ENCODE results near the gene IGFBP4.

IGFBP4 gene

GRCh38 chr17:40464392-40464855, 21.2 kb downstream of the IGFBP4 start:
- H3K4me3 ChIP-seq (ENCODE audit: low read depth, low read length): no peak overlapping the region
- no peak overlapping the region for H2AFZ ChIP-seq (ENCODE audit: low read length, unreplicated experiment)
- H3K27ac ChIP-seq (ENCODE audit: low read depth, low read length): no peak overlapping the region
- H3K36me3 ChIP-seq (ENCODE audit: insufficient read depth, low read length): no peaks in the 10 kb centered on the region
- no peaks in the 10 kb centered on the region for H3K27me3 ChIP-seq (ENCODE audit: insufficient read depth, low read length)
- H3K4me1 ChIP-seq (ENCODE audit: control insufficient read depth, insufficient read depth, low read length, unreplicated experiment): peaks cover 7% of the 10 kb centered on the region
- no peaks in the 10 kb centered on the region for H3K79me2 ChIP-seq (ENCODE audit: control insufficient read depth, insufficient read depth, low read length, unreplicated experiment)

- no peak overlapping the region for H2AFZ ChIP-seq (ENCODE audit: low read length, unreplicated experiment)
- H3K4me3 ChIP-seq (ENCODE audit: low read depth, low read length): no peak overlapping the region
- H3K4me1 ChIP-seq (ENCODE audit: control insufficient read depth, insufficient read depth, low read length, unreplicated experiment): peaks cover 7% of the 10 kb centered on the region
- H3K27me3 ChIP-seq (ENCODE audit: insufficient read depth, low read length): no peaks in the 10 kb centered on the region
- H3K27ac ChIP-seq (ENCODE audit: low read depth, low read length): no peak overlapping the region
- H3K36me3 ChIP-seq (ENCODE audit: insufficient read depth, low read length): no peaks in the 10 kb centered on the region
- H3K79me2 ChIP-seq (ENCODE audit: control insufficient read depth, insufficient read depth, low read length, unreplicated experiment): no peaks in the 10 kb centered on the region
These were observed 23.2 kb downstream of the IGFBP4 start for GRCh38 chr17:40466298-40466971.

DNA sequence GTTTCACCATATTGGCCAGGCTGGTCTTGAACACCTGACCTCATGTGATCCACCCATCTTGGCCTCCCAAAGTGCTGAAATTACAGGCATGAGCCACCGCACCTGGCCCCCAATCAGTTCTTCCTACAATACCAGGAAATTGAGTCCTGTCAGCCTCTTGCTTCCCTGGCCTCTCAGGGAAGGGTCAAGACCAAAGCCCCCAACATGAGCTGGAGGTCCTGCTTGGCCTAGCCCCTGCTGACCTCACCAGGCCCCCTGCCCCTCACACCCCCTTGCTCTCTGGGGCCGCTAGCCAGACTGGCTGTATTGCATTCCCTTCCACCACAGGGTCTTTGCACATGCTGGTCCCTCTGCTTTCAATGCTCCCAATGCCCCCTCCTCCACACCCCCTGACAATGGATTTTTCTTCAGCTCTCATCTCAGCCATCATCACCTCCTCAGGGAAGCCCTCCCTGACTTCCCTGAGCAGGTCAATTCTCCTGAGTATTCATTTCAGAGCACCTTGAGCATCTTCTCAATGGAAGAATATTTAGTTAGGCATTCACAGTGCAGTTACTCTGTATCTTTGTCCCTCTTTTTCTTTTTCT, 24.1 kb downstream of the IGFBP4 start:
- H3K4me3 ChIP-seq (ENCODE audit: low read depth, low read length): no peak overlapping the region
- peaks cover 9% of the 10 kb centered on the region for H3K4me1 ChIP-seq (ENCODE audit: control insufficient read depth, insufficient read depth, low read length, unreplicated experiment)
- no peaks in the 10 kb centered on the region for H3K79me2 ChIP-seq (ENCODE audit: control insufficient read depth, insufficient read depth, low read length, unreplicated experiment)

DNA sequence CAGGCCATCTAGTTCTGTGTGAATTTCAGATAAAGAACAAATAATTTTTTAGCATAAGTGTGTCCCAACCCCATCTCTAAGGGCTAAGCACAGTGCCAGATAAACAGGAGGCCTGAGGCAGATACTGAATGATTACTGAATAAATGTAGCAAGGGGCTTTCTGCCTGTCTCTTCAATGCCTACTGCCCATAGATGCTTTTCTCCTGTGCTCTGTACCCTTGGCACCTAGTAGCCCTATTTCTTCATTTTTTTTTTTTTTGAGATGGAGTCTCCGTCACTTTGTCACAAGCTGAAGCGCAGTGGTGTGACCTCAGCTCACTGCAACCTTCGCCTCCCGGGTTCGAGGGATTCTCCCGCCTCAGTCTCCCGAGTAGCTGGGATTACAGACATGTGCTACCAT, 25.3 kb downstream of the IGFBP4 start:
- no peaks in the 10 kb centered on the region for H3K79me2 ChIP-seq (ENCODE audit: control insufficient read depth, insufficient read depth, low read length, unreplicated experiment)
- no peak overlapping the region for H3K27ac ChIP-seq (ENCODE audit: low read depth, low read length)
- H3K4me1 ChIP-seq (ENCODE audit: control insufficient read depth, insufficient read depth, low read length, unreplicated experiment): peaks cover 9% of the 10 kb centered on the region
- no peaks in the 10 kb centered on the region for H3K27me3 ChIP-seq (ENCODE audit: insufficient read depth, low read length)
- H3K36me3 ChIP-seq (ENCODE audit: insufficient read depth, low read length): no peaks in the 10 kb centered on the region
- no peak overlapping the region for H3K4me3 ChIP-seq (ENCODE audit: low read depth, low read length)
- no peak overlapping the region for H2AFZ ChIP-seq (ENCODE audit: low read length, unreplicated experiment)

More for the DNA sequence above, 24.1 kb downstream of the IGFBP4 start:
- Histone ChIP-seq H3K27ac (ENCODE audit: low read depth, low read length) (no peak overlapping the region), H2AFZ (ENCODE audit: low read length, unreplicated experiment) (no peak overlapping the region), H3K27me3 (ENCODE audit: insufficient read depth, low read length) (no peaks in the 10 kb centered on the region), H3K36me3 (ENCODE audit: insufficient read depth, low read length) (no peaks in the 10 kb centered on the region)

- Histone ChIP-seq H3K79me2 (ENCODE audit: control insufficient read depth, insufficient read depth, low read length, unreplicated experiment) (no peaks in the 10 kb centered on the region), H2AFZ (ENCODE audit: low read length, unreplicated experiment) (no peak overlapping the region), H3K4me3 (ENCODE audit: low read depth, low read length) (no peak overlapping the region), H3K4me1 (ENCODE audit: control insufficient read depth, insufficient read depth, low read length, unreplicated experiment) (peaks cover 9% of the 10 kb centered on the region), H3K27ac (ENCODE audit: low read depth, low read length) (no peak overlapping the region), H3K27me3 (ENCODE audit: insufficient read depth, low read length) (no peaks in the 10 kb centered on the region), H3K36me3 (ENCODE audit: insufficient read depth, low read length) (no peaks in the 10 kb centered on the region)
These were observed 26.8 kb downstream of the IGFBP4 start for GRCh38 chr17:40469805-40470675.

DNA sequence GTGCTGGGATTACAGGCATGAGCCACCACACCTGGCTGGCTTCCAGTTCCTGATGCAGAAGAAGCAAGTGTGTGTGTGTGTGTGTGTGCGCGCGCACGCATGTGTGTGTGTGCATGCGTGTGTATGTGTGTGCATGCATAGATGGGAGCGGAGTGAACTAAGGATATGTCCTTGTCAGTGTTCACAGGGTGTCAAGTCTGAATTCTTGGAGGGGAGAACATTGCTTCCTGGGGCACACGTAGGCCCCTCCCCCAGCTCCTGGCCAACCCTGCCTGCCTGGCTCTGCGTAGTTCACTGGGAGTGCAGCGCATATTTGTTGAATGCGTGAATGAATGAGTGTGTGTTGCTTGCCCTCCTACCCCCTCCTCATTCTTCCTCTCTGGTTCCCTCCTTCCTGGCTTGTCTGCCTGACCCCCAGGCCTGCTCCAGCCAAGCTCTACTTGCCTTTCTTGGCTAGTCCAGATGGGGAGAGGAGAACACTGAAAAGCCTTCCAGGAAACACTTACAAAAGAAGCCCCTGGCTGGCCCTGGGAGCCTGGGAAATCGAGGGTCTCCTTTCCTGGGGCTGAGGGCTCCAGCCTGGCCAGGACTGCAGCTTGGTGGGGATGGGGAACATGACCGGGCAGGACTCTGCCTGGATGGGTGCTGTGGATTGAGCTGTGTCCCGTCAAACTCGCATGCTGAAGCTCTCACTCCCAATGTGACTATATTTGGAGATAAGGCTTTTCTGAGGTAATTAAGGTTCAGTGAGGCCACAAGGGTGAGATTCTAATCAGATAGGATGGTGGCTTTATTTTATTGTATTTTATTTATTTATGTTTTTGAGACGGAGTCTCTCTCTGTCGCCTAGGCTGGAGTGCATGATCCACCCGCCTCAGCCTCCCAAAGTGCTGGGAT, 27.9 kb downstream of the IGFBP4 start:
- H2AFZ ChIP-seq (ENCODE audit: low read length, unreplicated experiment): no peak overlapping the region
- peak overlapping the region; percentile 29 for H3K27ac ChIP-seq (ENCODE audit: low read depth, low read length)
- no peak overlapping the region for H3K4me3 ChIP-seq (ENCODE audit: low read depth, low read length)
- no peaks in the 10 kb centered on the region for H3K79me2 ChIP-seq (ENCODE audit: control insufficient read depth, insufficient read depth, low read length, unreplicated experiment)
- peaks cover 9% of the 10 kb centered on the region for H3K4me1 ChIP-seq (ENCODE audit: control insufficient read depth, insufficient read depth, low read length, unreplicated experiment)
- no peaks in the 10 kb centered on the region for H3K27me3 ChIP-seq (ENCODE audit: insufficient read depth, low read length)
- H3K36me3 ChIP-seq (ENCODE audit: insufficient read depth, low read length): no peaks in the 10 kb centered on the region

DNA sequence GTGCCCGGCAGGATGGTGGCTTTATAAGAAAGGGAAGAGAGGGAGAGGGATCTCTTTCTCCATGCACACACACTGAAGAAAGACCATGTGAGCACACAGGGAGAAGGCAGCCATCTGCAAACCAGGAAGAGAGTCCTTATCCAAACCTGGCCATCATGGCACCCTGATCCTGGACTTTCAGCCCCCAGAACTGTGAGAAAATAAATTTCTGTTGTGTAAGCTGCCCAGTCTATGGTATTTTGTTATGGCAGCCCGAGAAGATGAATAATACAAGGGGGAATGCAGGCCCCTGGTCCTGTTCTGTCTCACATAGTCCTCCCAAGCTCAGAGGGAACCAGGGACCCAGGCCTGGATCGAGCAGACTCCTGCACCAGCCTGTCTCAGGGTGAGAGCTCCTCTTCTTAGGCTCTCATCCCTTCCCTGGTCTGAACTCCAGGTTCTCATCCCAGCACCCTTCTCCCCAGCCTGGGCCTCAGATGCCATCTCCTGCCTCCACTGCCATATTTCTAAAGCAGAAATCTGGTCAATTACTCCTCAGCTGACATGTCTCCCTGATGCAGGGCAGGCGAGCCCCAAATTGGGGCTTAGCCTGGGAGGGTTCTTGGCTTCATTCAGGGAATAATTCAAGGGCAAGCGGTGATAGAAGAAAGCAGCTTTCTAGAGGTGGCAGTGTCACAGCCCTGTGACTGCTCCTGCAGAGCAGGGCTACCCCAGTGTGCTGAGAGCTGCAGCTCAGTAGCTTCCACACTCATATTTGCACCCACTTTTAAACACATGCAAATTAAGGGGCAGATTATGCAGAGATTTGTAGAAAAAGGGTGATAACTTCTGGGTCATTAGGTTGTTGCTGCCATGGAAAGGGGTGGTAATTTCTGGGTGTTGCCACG, 28.8 kb downstream of the IGFBP4 start:
- no peaks in the 10 kb centered on the region for H3K27me3 ChIP-seq (ENCODE audit: insufficient read depth, low read length)
- peaks cover 9% of the 10 kb centered on the region for H3K4me1 ChIP-seq (ENCODE audit: control insufficient read depth, insufficient read depth, low read length, unreplicated experiment)
- no peak overlapping the region for H3K4me3 ChIP-seq (ENCODE audit: low read depth, low read length)
- H2AFZ ChIP-seq (ENCODE audit: low read length, unreplicated experiment): peak overlapping the region; percentile 38
- H3K36me3 ChIP-seq (ENCODE audit: insufficient read depth, low read length): no peaks in the 10 kb centered on the region
- peak overlapping the region; percentile 29 for H3K27ac ChIP-seq (ENCODE audit: low read depth, low read length)
- H3K79me2 ChIP-seq (ENCODE audit: control insufficient read depth, insufficient read depth, low read length, unreplicated experiment): no peaks in the 10 kb centered on the region

- peaks cover 9% of the 10 kb centered on the region for H3K4me1 ChIP-seq (ENCODE audit: control insufficient read depth, insufficient read depth, low read length, unreplicated experiment)
These were observed 29.6 kb downstream of the IGFBP4 start for GRCh38 chr17:40472733-40473452.

More at GRCh38 chr17:40472733-40473452, 29.6 kb downstream of the IGFBP4 start:
- H3K27ac ChIP-seq (ENCODE audit: low read depth, low read length): no peak overlapping the region
- H3K4me3 ChIP-seq (ENCODE audit: low read depth, low read length): no peak overlapping the region
- no peaks in the 10 kb centered on the region for H3K79me2 ChIP-seq (ENCODE audit: control insufficient read depth, insufficient read depth, low read length, unreplicated experiment)
- no peaks in the 10 kb centered on the region for H3K36me3 ChIP-seq (ENCODE audit: insufficient read depth, low read length)
- H2AFZ ChIP-seq (ENCODE audit: low read length, unreplicated experiment): no peak overlapping the region
- no peaks in the 10 kb centered on the region for H3K27me3 ChIP-seq (ENCODE audit: insufficient read depth, low read length)

All from ACC112 (cell line).